ENCODE results near the gene ARMC7. TPM values are rescaled to one million over a fixed set of nuclear protein-coding genes. Genes with fewer than 3 reads are reported as not detected.
A peak's percentile ranks its signal among the peaks of the same experiment; 100 is the strongest.

ARMC7 gene
- total and polyA plus RNA-seq, 2 of the 13 experiments (the other 11 are each of a cell fraction or from before 2014, with no cell fraction given): 3.9 to 4.2 TPM

DNA sequence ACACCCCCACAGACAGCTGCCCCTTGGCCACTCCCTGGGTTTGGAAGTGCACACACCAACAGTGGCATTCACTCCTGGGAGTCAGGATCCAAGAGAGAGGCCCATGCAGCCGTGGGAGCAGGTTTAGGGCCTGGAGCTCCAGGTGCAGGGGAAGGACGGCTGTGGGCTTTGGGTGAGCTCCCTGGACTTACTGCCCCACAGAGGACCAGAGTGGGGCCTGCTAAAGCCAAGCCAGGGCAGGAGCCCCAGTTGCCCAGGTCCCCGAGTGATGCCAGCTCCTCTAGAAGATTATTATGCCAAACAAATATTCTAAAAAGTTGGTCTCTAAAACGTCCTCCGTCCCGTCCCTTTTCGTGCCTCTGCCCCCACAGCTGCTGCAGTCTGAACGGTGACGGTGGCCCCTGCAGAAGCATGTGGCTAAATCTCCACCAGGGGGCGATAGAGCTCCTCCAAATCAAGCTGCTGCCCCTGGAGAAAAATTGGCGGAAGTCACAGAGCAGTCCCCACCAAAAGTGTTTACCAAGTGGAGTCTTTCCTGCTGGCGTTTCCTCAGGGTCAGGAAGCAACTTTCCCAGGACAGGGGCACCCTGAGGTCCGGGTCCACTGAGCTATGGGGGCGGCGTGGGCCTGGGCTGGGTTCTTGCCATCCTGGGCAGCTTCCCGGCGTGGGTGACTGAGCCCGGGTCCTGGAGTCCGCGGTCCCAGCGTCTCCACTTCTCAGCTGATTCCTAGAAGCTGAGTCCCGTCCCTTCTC, 4.2 kb downstream of the ARMC7 start (continued):
- no peak for TF ChIP-seq ZNF496 (CRISPR knock-in tag; IDR thresholded peaks at IDR 0.05; ENCODE audit: insufficient replicate concordance)
- TF ChIP-seq RARA (CRISPR knock-in tag; IDR thresholded peaks at IDR 0.05): no peak
- no peak for TF ChIP-seq ZNF253 (CRISPR knock-in tag; IDR thresholded peaks at IDR 0.05; ENCODE audit: borderline replicate concordance)
- TF ChIP-seq ZFP36 (IDR thresholded peaks at IDR 0.05; ENCODE audit: borderline replicate concordance, low read depth, low read length, partially characterized antibody): no peak
- TF ChIP-seq MEIS2 (CRISPR knock-in tag; IDR thresholded peaks at IDR 0.05): 0 out of 2 replicates have a peak, but pooled peaks have one; percentile 50
- TF ChIP-seq, protein P1, sequence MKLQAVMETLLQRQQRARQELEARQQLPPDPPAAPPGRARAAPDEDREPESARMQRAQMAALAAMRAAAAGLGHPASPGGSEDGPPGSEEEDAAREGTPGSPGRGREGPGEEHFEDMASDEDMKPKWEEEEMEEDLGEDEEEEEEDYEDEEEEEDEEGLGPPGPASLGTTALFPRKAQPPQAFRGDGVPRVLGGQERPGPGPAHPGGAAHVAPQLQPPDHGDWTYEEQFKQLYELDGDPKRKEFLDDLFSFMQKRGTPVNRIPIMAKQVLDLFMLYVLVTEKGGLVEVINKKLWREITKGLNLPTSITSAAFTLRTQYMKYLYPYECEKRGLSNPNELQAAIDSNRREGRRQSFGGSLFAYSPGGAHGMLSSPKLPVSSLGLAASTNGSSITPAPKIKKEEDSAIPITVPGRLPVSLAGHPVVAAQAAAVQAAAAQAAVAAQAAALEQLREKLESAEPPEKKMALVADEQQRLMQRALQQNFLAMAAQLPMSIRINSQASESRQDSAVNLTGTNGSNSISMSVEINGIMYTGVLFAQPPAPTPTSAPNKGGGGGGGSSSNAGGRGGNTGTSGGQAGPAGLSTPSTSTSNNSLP (IDR thresholded peaks at IDR 0.05; ENCODE audit: low read depth, low read length): no peak
- no peak for TF ChIP-seq ZNF510 (CRISPR knock-in tag; IDR thresholded peaks at IDR 0.05; ENCODE audit: low read depth)
- TF ChIP-seq, protein P2, sequence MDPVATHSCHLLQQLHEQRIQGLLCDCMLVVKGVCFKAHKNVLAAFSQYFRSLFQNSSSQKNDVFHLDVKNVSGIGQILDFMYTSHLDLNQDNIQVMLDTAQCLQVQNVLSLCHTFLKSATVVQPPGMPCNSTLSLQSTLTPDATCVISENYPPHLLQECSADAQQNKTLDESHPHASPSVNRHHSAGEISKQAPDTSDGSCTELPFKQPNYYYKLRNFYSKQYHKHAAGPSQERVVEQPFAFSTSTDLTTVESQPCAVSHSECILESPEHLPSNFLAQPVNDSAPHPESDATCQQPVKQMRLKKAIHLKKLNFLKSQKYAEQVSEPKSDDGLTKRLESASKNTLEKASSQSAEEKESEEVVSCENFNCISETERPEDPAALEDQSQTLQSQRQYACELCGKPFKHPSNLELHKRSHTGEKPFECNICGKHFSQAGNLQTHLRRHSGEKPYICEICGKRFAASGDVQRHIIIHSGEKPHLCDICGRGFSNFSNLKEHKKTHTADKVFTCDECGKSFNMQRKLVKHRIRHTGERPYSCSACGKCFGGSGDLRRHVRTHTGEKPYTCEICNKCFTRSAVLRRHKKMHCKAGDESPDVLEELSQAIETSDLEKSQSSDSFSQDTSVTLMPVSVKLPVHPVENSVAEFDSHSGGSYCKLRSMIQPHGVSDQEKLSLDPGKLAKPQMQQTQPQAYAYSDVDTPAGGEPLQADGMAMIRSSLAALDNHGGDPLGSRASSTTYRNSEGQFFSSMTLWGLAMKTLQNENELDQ (CRISPR knock-in tag; IDR thresholded peaks at IDR 0.05; ENCODE audit: borderline replicate concordance): no peak
- no peak for TF ChIP-seq MAFF (IDR thresholded peaks at IDR 0.05; ENCODE audit: low read depth, low read length)
- TF ChIP-seq IRF2 (CRISPR knock-in tag; IDR thresholded peaks at IDR 0.05): peak; percentile 83
- TF ChIP-seq ZNF850 (CRISPR knock-in tag; conservative IDR thresholded peaks at IDR 0.05): no peak
- TF ChIP-seq MLLT10 (CRISPR knock-in tag; IDR thresholded peaks at IDR 0.05): no peak
- TF ChIP-seq ZEB1 (IDR thresholded peaks at IDR 0.05; ENCODE audit: insufficient replicate concordance, low read depth): no peak
- no peak for TF ChIP-seq ARNT (IDR thresholded peaks at IDR 0.05)
- no peak for TF ChIP-seq ZNF652 (CRISPR knock-in tag; IDR thresholded peaks at IDR 0.05; ENCODE audit: borderline replicate concordance, low read depth)
- no peak for TF ChIP-seq RFXANK (CRISPR knock-in tag; IDR thresholded peaks at IDR 0.05)
- no peak; the same call in 1 of the 2 replicates for TF ChIP-seq ZNF205 (CRISPR knock-in tag; IDR thresholded peaks at IDR 0.05)
- no peak for TF ChIP-seq ZNF841 (CRISPR knock-in tag; IDR thresholded peaks at IDR 0.05; ENCODE audit: borderline replicate concordance)
- TF ChIP-seq SP5 (CRISPR knock-in tag; IDR thresholded peaks at IDR 0.05; ENCODE audit: borderline replicate concordance, low read depth): no peak
- TF ChIP-seq XBP1 (CRISPR knock-in tag; IDR thresholded peaks at IDR 0.05): no peak
- peak; percentile 78 for TF ChIP-seq KAT8 (CRISPR knock-in tag; IDR thresholded peaks at IDR 0.05)
- TF ChIP-seq ZNF629 (CRISPR knock-in tag; conservative IDR thresholded peaks at IDR 0.05): no peak; the same call in 1 of the 2 replicates
- no peak for TF ChIP-seq KAT7 (CRISPR knock-in tag; IDR thresholded peaks at IDR 0.05; ENCODE audit: borderline replicate concordance)
- TF ChIP-seq TEAD3 (CRISPR knock-in tag; optimal IDR thresholded peaks at IDR 0.05; ENCODE audit: borderline replicate concordance): peak; percentile 61
- TF ChIP-seq ZMAT5 (CRISPR knock-in tag; IDR thresholded peaks at IDR 0.05; ENCODE audit: borderline replicate concordance, low read depth): no peak
